HepG2 (cell line): ENCODE data around the gene BCL11B. TPM values are rescaled to one million over a fixed set of nuclear protein-coding genes. Genes with fewer than 3 reads are reported as not detected.

Source experiments
- ATAC-seq: fragments of 200-7000 bp; cut with Tn5 transposase; 3 replicates; pipeline ENCODE4 v1.9.1; 2020; ENCODE audit warnings: mild to moderate bottlenecking, moderate library complexity
- BruUV-seq: library from RNA; stranded (reverse); fragments of 400-500 nt; replicated peaks from 2 replicates; lab custom pipeline; 2021; lab: Mats Ljungman, UMichigan
- CTCF ChIA-PET: fragments of 300-600 bp; formaldehyde crosslinking; extraction: SDS; loops from one replicate; lab custom pipeline; 2021; ENCODE audit warnings: low total read pairs, inconsistent platforms, low intra/inter-chr PET ratio; lab: Yijun Ruan, JAX
- POLR2A ChIA-PET: fragments of 350-600 bp; sonication (Branson Sonifier 250); formaldehyde crosslinking; loops from one replicate; lab custom pipeline; 2020; ENCODE audit warnings: antibody characterized with exemption, inconsistent platforms; lab: Yijun Ruan, JAX
- DNase-seq: peaks from one replicate; pipeline ENCODE4 v3.0.0-alpha.2; 2015; ENCODE audit warnings: low spot score
- FAIRE-seq: peaks from 3 replicates; lab custom pipeline; 2011; peaks lifted over from hg19 to GRCh38; lab: Jason Lieb, UNC
- H2AFZ ChIP-seq: one replicate; pipeline ENCODE4 v1.6.1; 2011; ENCODE audit warnings: low read length, inconsistent platforms
- H3K27ac ChIP-seq: fragments of 300-600 bp; 3 replicates; pipeline ENCODE4 v1.8.0; 2011; ENCODE audit warnings: mixed run types, mild to moderate bottlenecking, mixed read lengths, low read length, inconsistent platforms; ENCODE audit not compliant: insufficient read depth; ENCODE audit errors: extremely low read length
- H3K27me3 ChIP-seq, 2 experiments: fragments of 200-600 bp in 1 of 2; 2 replicates in 1 of 2; 3 replicates in 1 of 2; pipeline versions ENCODE4 v1.6.0 to v1.8.0; 2011; ENCODE audit warnings: low read length in 2 of 2, mild to moderate bottlenecking in 2 of 2, moderate library complexity in 2 of 2, inconsistent platforms in 1 of 2; ENCODE audit not compliant: insufficient read depth in 2 of 2, control insufficient read depth in 1 of 2
- H3K36me3 ChIP-seq, 2 experiments: fragments of 200-600 bp in 1 of 2; replicated peaks in 1 of 2; 2 replicates in 1 of 2; 3 replicates in 1 of 2; pipeline versions ENCODE4 v1.5.1 to v1.8.0; 2011; ENCODE audit warnings: low read length in 2 of 2, inconsistent platforms in 1 of 2; ENCODE audit not compliant: insufficient read depth in 2 of 2, control insufficient read depth in 1 of 2
- H3K4me1 ChIP-seq: 2 replicates; pipeline ENCODE4 v1.5.1; 2012; ENCODE audit warnings: low read length, inconsistent platforms; ENCODE audit not compliant: insufficient read depth
- H3K4me2 ChIP-seq: 2 replicates; pipeline ENCODE4 v1.6.0; 2011; ENCODE audit warnings: low read depth, low read length, inconsistent platforms
- H3K4me3 ChIP-seq, 3 experiments: fragments of 200-600 bp in 1 of 3; sonication (generic), shearing (Covaris generic) in 1 of 3; replicated peaks in 1 of 3; 2 replicates each; pipeline ENCODE4 v1.5.1; 2011 to 2016; ENCODE audit warnings: low read length in 3 of 3, inconsistent platforms in 2 of 3, low read depth in 2 of 3, mild to moderate bottlenecking in 2 of 3, control low read depth in 1 of 3, mixed read lengths in 1 of 3; ENCODE audit not compliant: insufficient read depth in 1 of 3
- H3K79me2 ChIP-seq: one replicate; pipeline ENCODE4 v1.6.1; 2011; ENCODE audit warnings: low read length, inconsistent platforms; ENCODE audit not compliant: insufficient read depth
- H3K9ac ChIP-seq: 2 replicates; pipeline ENCODE4 v1.6.0; 2011; ENCODE audit warnings: mild to moderate bottlenecking, low read depth, low read length, inconsistent platforms; ENCODE audit not compliant: insufficient read depth
- H3K9me3 ChIP-seq: 2 replicates; pipeline ENCODE4 v1.5.1; 2012; ENCODE audit warnings: mild to moderate bottlenecking, low read length
- H4K20me1 ChIP-seq: 2 replicates; pipeline ENCODE4 v1.6.0; 2011; ENCODE audit warnings: inconsistent platforms, mild to moderate bottlenecking, low read length, moderate library complexity; ENCODE audit not compliant: insufficient read depth
- FOXO4 ChIP-seq: sonication (generic); formaldehyde crosslinking; conservative IDR thresholded peaks from 2 replicates; pipeline ENCODE4 v1.8.1; 2023; ENCODE audit warnings: missing genetic modification reagents
- HOMEZ ChIP-seq: IDR thresholded peaks from 2 replicates; pipeline ENCODE4 v1.6.1; 2016; ENCODE audit warnings: low read depth
- KDM5A ChIP-seq: fragments of 200-600 bp; sonication (generic); IDR thresholded peaks from 2 replicates; pipeline ENCODE4 v1.7.0; 2018; ENCODE audit warnings: antibody characterized with exemption, mild to moderate bottlenecking, low read length, borderline replicate concordance
- KDM5B ChIP-seq: sonication (generic); formaldehyde crosslinking; IDR thresholded peaks from 2 replicates; pipeline ENCODE4 v1.4.0; 2020; ENCODE audit warnings: missing genetic modification reagents, mild to moderate bottlenecking, borderline replicate concordance
- NFKB2 ChIP-seq: sonication (generic); formaldehyde crosslinking; IDR thresholded peaks from 2 replicates; pipeline ENCODE4 v1.4.0; 2020; ENCODE audit warnings: missing genetic modification reagents, borderline replicate concordance
- NFKBIZ ChIP-seq: IDR thresholded peaks from 2 replicates; pipeline ENCODE4 v1.6.1; 2018; ENCODE audit warnings: missing genetic modification reagents, missing compliant biosample characterization
- PRMT3 ChIP-seq: sonication (generic); formaldehyde crosslinking; IDR thresholded peaks from 2 replicates; pipeline ENCODE4 v1.8.1; 2022; ENCODE audit warnings: low read depth, mild to moderate bottlenecking, moderate library complexity, missing genetic modification reagents, borderline replicate concordance
- RFX1 ChIP-seq: fragments of 450-650 bp; IDR thresholded peaks from 2 replicates; pipeline ENCODE4 v1.6.1; 2017
- RFXANK ChIP-seq: IDR thresholded peaks from 2 replicates; pipeline ENCODE4 v1.6.1; 2016
- SIX4 ChIP-seq: sonication (generic); formaldehyde crosslinking; IDR thresholded peaks from 2 replicates; pipeline ENCODE4 v1.4.0; 2020; ENCODE audit warnings: missing genetic modification reagents
- SMAD3 ChIP-seq: sonication (generic); formaldehyde crosslinking; IDR thresholded peaks from 2 replicates; pipeline ENCODE4 v1.4.0; 2020; ENCODE audit warnings: missing genetic modification reagents
- SRY ChIP-seq: sonication (generic); formaldehyde crosslinking; IDR thresholded peaks from 2 replicates; pipeline ENCODE4 v1.8.0; 2022; ENCODE audit warnings: mild to moderate bottlenecking, missing genetic modification reagents
- ZNF17 ChIP-seq: sonication (generic); formaldehyde crosslinking; IDR thresholded peaks from 2 replicates; pipeline ENCODE4 v1.5.0; 2020; ENCODE audit warnings: mild to moderate bottlenecking, missing genetic modification reagents
- ZNF292 ChIP-seq: sonication (generic); formaldehyde crosslinking; IDR thresholded peaks from 2 replicates; pipeline ENCODE4 v1.8.1; 2022; ENCODE audit warnings: mild to moderate bottlenecking, low read depth, missing genetic modification reagents, borderline replicate concordance
- ZNF7 ChIP-seq: IDR thresholded peaks from 2 replicates; pipeline ENCODE4 v1.6.1; 2016; ENCODE audit warnings: missing biosample characterization, missing genetic modification reagents
- ZNF720 ChIP-seq: sonication (generic); formaldehyde crosslinking; IDR thresholded peaks from 2 replicates; pipeline ENCODE4 v1.4.0; 2020; ENCODE audit warnings: missing genetic modification reagents
- ZNF761 ChIP-seq: sonication (generic); formaldehyde crosslinking; conservative IDR thresholded peaks from 2 replicates; pipeline ENCODE4 v1.4.0; 2020; ENCODE audit warnings: mild to moderate bottlenecking, missing genetic modification reagents
- ZSCAN29 ChIP-seq: sonication (generic); formaldehyde crosslinking; conservative IDR thresholded peaks from 2 replicates; pipeline ENCODE4 v1.4.0; 2020; ENCODE audit warnings: mild to moderate bottlenecking, missing genetic modification reagents
- WGBS: methylation state at CpG from one replicate; pipeline ENCODE4 v1.1.6; 2017; ENCODE audit warnings: low lambda C conversion rate; 5-methylcytosine and 5-hydroxymethylcytosine counted together
- in situ Hi-C: cut with HindIII; loops from 2 replicates; pipeline ENCODE4 v1.10.0; 2017; ENCODE audit warnings: low pct_unique_long_range_greater_than_20kb; ENCODE audit not compliant: extremely low pct_ligation_motif_present
- intact Hi-C: fragments of 100-400 bp; cut with micrococcal nuclease; formaldehyde crosslinking; loops from one replicate; pipeline ENCODE4 v1.10.0; 2022; ENCODE audit not compliant: unreplicated experiment
- polyA plus RNA-seq, 8 experiments: library from polyadenylated mRNA; depleted of rRNA in 3 of 8; stranded (reverse) in 7 of 8; unstranded in 1 of 8; fragments of >200 nt; fragmentation: Illumina TruSeq in 4 of 8; extraction: Trizol in 4 of 8; gene quantifications; 2 replicates each; pipeline versions ENCODE4 v1.2.1 to v1.2.3, GENCODE V29; 2011 to 2016; ENCODE audit warnings: low read depth in 4 of 8, missing spikeins in 1 of 8, mixed read lengths in 1 of 8; ENCODE audit not compliant: insufficient read depth in 1 of 8
- total RNA-seq, 5 experiments: library from RNA; depleted of rRNA; stranded (reverse); fragments of >200 nt; fragmentation: Illumina TruSeq; extraction: Trizol; gene quantifications; 2 replicates each; pipeline ENCODE4 v1.2.3, GENCODE V29; 2016; ENCODE audit warnings: low read depth in 1 of 5

BCL11B gene
- total and polyA plus RNA-seq, 2 of the 13 experiments (the other 11 are each of a cell fraction or from before 2014, with no cell fraction given), result not detected

- Histone ChIP-seq H3K9ac (no peak overlapping the region), H3K4me3 (no peak overlapping the region), H3K27me3 (peaks cover 2 to 41% of the 10 kb centered on the region in 2 experiments; a peak in 1 of 5 replicates), H3K27ac (no peak overlapping the region), H3K36me3 (no peaks in the 10 kb centered on the region), H3K79me2 (no peaks in the 10 kb centered on the region), H2AFZ (no peak overlapping the region), H4K20me1 (0 out of 2 replicates have a peak, but pooled peaks cover 2% of the 10 kb centered on the region), H3K9me3 (no peaks in the 10 kb centered on the region), H3K4me2 (no peak overlapping the region), H3K4me1 (no peaks in the 10 kb centered on the region)
- no peak for ATAC-seq
- CTCF ChIA-PET, result no interaction called here
- BruUV-seq, result no TSS peak
- TF ChIP-seq ZNF7 (CRISPR knock-in tag) (no peak), NFKB2 (no peak), ZNF761 (CRISPR knock-in tag) (no peak), NFKBIZ (CRISPR knock-in tag) (no peak), HOMEZ (CRISPR knock-in tag) (no peak), SMAD3 (no peak), SIX4 (CRISPR knock-in tag) (no peak), ZNF17 (CRISPR knock-in tag) (no peak), KDM5B (no peak), ZNF720 (no peak), KDM5A (no peak), ZNF292 (CRISPR knock-in tag) (no peak), PRMT3 (no peak), RFXANK (CRISPR knock-in tag) (no peak), RFX1 (no peak), SRY (CRISPR knock-in tag) (no peak), FOXO4 (no peak), ZSCAN29 (no peak)
- in situ Hi-C loops (no loop called here), intact Hi-C loops (no loop called here)
- POLR2A ChIA-PET, result no interaction called here
- WGBS, result 24% methylated on average over 8 of the region's 9 CpGs
- DNase-seq, result no peak
- no peak for FAIRE-seq
Measured at GRCh38 chr14:99234355-99234754, 37.6 kb downstream of the BCL11B start.
